HG03432 (cell line): ENCODE data around the gene TP53I3.
"Not testable (repeated sequence)": the region's sequence is repeated elsewhere in the genome, so short reads cannot be mapped to it uniquely, and the experiment has no call there.

Source experiments
- ATAC-seq: cut with Tn5 transposase; IDR thresholded peaks from one replicate; pipeline ENCODE4 v1.9.1; 2021; ENCODE audit warnings: mild to moderate bottlenecking, moderate library complexity; ENCODE audit not compliant: unreplicated experiment

The TP53I3 gene, protein sequence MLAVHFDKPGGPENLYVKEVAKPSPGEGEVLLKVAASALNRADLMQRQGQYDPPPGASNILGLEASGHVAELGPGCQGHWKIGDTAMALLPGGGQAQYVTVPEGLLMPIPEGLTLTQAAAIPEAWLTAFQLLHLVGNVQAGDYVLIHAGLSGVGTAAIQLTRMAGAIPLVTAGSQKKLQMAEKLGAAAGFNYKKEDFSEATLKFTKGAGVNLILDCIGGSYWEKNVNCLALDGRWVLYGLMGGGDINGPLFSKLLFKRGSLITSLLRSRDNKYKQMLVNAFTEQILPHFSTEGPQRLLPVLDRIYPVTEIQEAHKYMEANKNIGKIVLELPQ

GRCh38 chr2:24084386-24085199, at the start of gene TP53I3:
TP53I3 (minus strand) TSS chr2:24084834; CDS start chr2:24084326, 508 bp downstream.
- peak; percentile 86 for ATAC-seq

- ATAC-seq, result no peak
These were observed 47.9 kb upstream of the TP53I3 start for GRCh38 chr2:24132543-24132942.

DNA sequence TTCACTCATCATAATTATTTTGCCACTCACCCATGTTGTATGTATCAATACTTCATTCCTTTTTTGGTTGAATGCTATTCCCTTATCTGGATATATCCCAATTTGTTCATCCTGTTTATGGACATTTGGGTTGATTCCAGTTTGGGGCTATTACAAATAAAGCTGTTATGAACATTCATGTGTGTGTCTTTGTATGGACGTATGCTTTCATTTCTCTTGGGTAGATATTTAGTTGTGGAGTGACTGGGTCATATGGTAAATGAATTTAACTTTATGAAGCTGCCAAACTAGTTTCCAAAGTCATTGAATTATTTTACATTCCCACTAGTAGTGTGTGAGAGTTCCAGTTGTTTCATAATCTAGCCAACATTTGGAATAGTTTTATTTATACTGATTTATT, 41.3 kb upstream of the TP53I3 start:
- no peak for ATAC-seq

- peak; percentile 5 for ATAC-seq
These were observed 39.4 kb upstream of the TP53I3 start for GRCh38 chr2:24123922-24124580.

- ATAC-seq, result peak; percentile 94
These were observed 38.7 kb upstream of the TP53I3 start, which contains the start of the genes FAM228B and PFN4 for GRCh38 chr2:24123195-24123921. FAM228B (plus strand) TSS chr2:24123469; CDS start chr2:24124362, 893 bp downstream. PFN4 (minus strand) TSS chr2:24123334; CDS start chr2:24122535, 799 bp downstream.

- no peak for ATAC-seq
These were observed 37.9 kb upstream of the TP53I3 start for GRCh38 chr2:24122366-24123194.

DNA sequence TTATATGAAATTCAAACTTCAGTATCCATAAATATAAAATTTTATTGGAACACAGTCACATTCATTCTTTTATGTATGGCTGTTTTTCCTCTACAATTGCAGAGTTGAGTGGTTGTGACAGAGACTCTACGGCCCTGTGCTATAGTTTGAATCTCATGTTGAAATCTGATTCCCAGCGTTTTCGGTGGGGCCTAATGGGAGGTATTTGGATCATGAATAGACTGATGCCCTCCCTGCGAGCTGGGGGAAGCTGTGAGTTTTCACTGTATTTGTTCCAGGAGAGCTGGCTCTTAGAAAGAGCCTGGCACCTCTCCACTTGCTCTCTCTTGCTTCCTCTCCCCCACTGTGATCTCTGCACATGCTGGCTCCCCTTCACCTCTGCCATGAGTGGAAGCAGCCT, 36.8 kb upstream of the TP53I3 start:
- ATAC-seq, result no peak

GRCh38 chr2:24121066-24121465, 36.4 kb upstream of the TP53I3 start:
- ATAC-seq, result no peak

- no peak for ATAC-seq
These were observed 33.3 kb upstream of the TP53I3 start for GRCh38 chr2:24117902-24118301.

DNA sequence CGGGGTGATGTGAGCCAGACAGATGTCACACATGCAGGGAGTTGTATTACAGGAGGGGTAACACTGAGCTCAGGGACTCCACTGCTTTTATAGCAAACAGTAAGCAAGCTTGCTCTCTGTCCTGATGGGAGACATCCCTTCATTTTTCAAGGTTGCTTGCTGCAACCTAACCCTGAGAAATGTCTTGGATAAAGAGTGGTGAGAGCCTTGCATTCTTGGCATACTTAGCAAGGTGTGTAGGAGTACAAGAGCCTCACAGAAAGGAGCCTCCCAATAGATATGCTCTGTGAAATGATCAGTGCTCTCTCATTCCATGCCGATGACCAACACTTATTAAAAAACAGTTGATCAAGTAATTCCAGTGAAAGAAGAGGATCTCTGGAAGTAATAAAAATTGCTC, 30.4 kb upstream of the TP53I3 start:
- ATAC-seq, result no peak

DNA sequence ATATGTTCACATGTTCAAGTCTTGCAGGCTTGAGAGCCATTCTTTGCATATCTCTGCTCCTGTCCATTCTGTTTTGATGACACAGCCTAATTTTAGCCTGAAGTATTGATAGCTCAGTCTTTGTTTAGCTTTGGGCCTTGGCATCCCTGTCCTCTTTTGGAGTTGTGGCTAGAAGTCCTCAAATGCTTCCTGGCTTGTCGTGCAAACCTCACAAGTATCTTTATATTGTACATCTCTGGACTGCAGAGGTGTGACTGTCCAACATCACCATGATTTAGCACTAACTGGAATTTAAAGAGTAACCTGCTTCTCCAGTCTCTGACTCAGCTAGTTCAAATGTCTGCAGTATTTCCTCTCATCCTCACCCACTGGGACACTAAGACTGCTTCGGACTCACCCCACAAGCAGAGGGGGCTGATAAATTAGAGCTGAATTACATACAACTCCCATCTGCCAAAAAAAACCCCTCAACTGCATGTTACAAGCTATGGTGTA, 26.8 kb upstream of the TP53I3 start:
- ATAC-seq, result no peak

DNA sequence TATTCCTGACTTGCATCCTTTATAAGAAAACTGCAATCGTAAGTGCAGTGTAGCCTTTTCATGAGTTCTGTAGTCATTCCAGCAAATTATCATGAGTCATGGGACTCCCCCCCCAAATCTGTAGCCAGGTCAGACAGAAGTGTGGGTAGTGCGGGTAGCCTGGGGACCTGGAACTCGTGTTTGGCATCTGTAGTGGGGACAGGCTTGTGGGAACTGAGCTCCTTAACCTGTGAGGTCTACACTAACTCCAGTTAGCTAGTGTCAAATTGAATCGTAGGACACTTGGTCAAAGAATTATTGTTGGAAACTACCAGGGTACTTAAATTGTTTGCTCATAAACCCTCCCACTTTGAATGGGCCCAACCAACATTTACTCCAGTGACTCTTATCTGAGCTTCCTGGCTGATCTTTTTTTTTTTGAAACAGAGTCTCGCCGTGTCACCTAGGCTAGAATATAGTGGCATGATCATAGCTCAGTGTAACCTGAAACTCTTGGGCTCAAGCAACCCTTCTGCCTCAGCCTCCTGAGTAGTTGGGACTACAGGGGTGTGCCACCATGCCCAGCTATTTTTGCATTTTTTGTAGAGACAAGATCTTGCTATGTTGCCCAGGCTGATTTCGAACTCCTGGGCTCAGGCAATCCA, 26.1 kb upstream of the TP53I3 start:
- ATAC-seq, result no peak

GRCh38 chr2:24109431-24109830, 24.8 kb upstream of the TP53I3 start:
- ATAC-seq, result not testable (repeated sequence)

- ATAC-seq, result no peak
These were observed 22.7 kb upstream of the TP53I3 start for GRCh38 chr2:24107336-24107735.

DNA sequence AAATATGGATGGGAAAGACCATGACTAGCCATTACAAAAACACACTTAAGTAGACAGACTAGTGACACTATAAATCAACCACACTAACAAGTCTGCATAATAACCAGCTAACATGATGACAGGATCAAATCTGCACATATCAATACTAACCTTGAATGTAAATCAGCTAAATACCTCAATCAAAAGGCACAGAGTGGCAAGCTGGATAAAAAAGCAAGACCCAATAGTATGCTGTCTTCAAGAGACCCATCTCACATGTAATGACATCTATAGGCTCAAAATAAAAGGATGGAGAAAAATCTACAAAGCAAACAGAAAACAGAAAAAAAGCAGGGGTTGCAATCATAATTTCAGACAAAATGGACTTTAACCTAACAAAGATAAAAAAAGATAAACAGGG, 22.2 kb upstream of the TP53I3 start:
- no peak for ATAC-seq

DNA sequence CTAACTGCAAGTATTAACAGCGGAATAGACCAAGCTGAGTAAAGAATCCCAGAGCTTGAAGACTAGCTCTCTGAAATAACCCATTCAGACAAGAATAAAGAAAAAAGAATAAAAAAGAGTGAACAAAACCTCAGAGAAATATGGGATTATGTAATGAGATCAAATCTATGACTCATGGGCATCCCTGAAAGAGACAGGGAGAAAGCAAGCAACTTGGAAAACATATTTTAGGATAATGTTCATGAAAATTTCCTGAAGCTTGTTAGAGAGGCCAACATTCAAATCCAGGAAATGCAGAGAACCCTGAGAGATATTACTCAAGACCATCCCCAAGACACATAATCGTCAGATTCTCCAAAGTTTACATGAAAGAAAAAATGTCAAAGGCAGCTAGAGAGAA, 21.2 kb upstream of the TP53I3 start:
- ATAC-seq, result no peak

DNA sequence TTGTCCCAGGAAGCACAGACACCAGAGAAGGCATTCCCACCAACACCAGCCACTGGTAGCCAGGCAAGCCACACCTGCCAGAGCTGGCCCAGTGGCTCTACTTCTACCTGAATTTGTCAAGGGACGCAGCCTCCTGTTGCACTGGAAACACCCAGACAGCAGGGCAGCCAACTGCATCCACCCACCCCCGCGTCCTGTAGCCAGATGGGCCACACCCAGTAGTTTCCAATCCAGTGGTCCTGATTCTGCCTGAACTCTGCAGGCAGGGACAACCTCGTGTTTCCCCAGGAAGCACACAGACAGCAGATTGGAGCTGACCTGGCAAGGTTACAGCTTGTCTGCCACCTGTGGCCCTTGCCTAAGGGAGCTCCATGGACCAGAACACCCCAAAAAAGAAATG, 20.3 kb upstream of the TP53I3 start:
- no peak for ATAC-seq

DNA sequence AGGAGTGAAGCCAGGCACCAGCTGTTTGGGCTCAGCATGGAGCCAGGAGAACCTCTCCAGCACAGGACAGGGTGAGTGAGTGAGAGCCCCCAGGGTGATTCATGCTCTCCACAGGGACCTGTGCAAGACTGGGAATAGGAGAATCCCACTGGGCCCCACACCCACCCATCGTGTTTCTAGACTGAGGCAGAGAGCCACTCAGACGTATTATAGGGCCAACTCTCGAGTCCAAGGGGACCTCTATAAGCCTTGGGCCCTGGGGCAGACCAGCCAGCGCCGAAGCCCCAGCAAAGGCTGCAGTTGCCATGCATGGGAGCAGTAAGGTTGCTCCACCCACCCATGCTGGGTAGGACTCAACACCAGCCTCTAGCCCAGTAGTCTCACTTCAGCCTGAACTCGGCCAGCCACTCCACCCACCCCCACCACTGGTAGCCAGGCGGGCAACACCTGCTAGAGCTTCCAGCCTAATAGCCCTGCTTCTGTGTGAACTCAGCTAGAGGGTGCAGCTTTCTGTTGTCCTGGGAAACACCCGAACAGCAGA, 19.5 kb upstream of the TP53I3 start:
- ATAC-seq, result no peak

GRCh38 chr2:24102677-24103076, 18.0 kb upstream of the TP53I3 start:
- ATAC-seq, result no peak
